Astrocyte (in vitro differentiated cells and primary cell): ENCODE data around the gene NLRP6. TPM values are rescaled to one million over a fixed set of nuclear protein-coding genes. Genes with fewer than 3 reads are reported as not detected.
"Not testable (repeated sequence)": the region's sequence is repeated elsewhere in the genome, so short reads cannot be mapped to it uniquely, and the experiment has no call there.

Experiments used
- DNase-seq: peaks from one replicate; pipeline ENCODE4 v3.0.0-alpha.2; 2010; ENCODE audit warnings: low read depth
- FAIRE-seq: peaks from 2 replicates; lab custom pipeline; 2011; peaks lifted over from hg19 to GRCh38; lab: Jason Lieb, UNC
- H2AFZ ChIP-seq: 2 replicates; pipeline ENCODE4 v1.6.0; 2012; ENCODE audit warnings: low read depth, low read length, inconsistent platforms
- H3K27ac ChIP-seq: 2 replicates; pipeline ENCODE4 v1.5.1; 2011; ENCODE audit warnings: low read depth, low read length, inconsistent platforms
- H3K27me3 ChIP-seq: 2 replicates; pipeline ENCODE4 v1.6.0; 2011; ENCODE audit warnings: low read length, inconsistent platforms; ENCODE audit not compliant: insufficient read depth
- H3K36me3 ChIP-seq: 2 replicates; pipeline ENCODE4 v1.5.1; 2011; ENCODE audit warnings: low read length, inconsistent platforms; ENCODE audit not compliant: insufficient read depth
- H3K4me1 ChIP-seq: 2 replicates; pipeline ENCODE4 v1.5.1; 2011; ENCODE audit warnings: low read length, inconsistent platforms; ENCODE audit not compliant: insufficient read depth
- H3K4me2 ChIP-seq: 2 replicates; pipeline ENCODE4 v1.6.0; 2012; ENCODE audit warnings: low read length, inconsistent platforms
- H3K4me3 ChIP-seq: 2 replicates; pipeline ENCODE4 v1.5.1; 2011; ENCODE audit warnings: low read depth, mild to moderate bottlenecking, low read length, inconsistent platforms; ENCODE audit not compliant: insufficient read depth
- H3K79me2 ChIP-seq: 2 replicates; pipeline ENCODE4 v1.6.0; 2012; ENCODE audit warnings: mild to moderate bottlenecking, low read length, inconsistent platforms; ENCODE audit not compliant: insufficient read depth
- H3K9ac ChIP-seq: 2 replicates; pipeline ENCODE4 v1.6.0; 2012; ENCODE audit warnings: mild to moderate bottlenecking, low read length, inconsistent platforms
- H3K9me3 ChIP-seq: 2 replicates; pipeline ENCODE4 v1.5.1; 2012; ENCODE audit warnings: low read depth, mild to moderate bottlenecking, low read length, inconsistent platforms; ENCODE audit not compliant: insufficient read depth
- H4K20me1 ChIP-seq: 2 replicates; pipeline ENCODE4 v1.6.0; 2012; ENCODE audit warnings: low read length, inconsistent platforms; ENCODE audit not compliant: insufficient read depth
- H3K27ac Mint-ChIP-seq: one replicate; pipeline ENCODE4 v1.8.0; 2021; ENCODE audit warnings: mild to moderate bottlenecking, mixed read lengths; ENCODE audit not compliant: unreplicated experiment
- H3K27me3 Mint-ChIP-seq: one replicate; pipeline ENCODE4 v1.8.0; 2021; ENCODE audit warnings: low read depth, mixed read lengths; ENCODE audit not compliant: unreplicated experiment
- H3K36me3 Mint-ChIP-seq: one replicate; pipeline ENCODE4 v1.8.0; 2021; ENCODE audit warnings: low read depth, mixed read lengths; ENCODE audit not compliant: unreplicated experiment
- H3K4me1 Mint-ChIP-seq: one replicate; pipeline ENCODE4 v1.8.0; 2021; ENCODE audit warnings: low read depth, mixed read lengths; ENCODE audit not compliant: unreplicated experiment
- H3K4me3 Mint-ChIP-seq: one replicate; pipeline ENCODE4 v1.8.0; 2021; ENCODE audit warnings: mild to moderate bottlenecking, moderate library complexity, mixed read lengths; ENCODE audit not compliant: unreplicated experiment
- H3K9me3 Mint-ChIP-seq: one replicate; pipeline ENCODE4 v1.8.0; 2021; ENCODE audit warnings: mild to moderate bottlenecking, mixed read lengths; ENCODE audit not compliant: unreplicated experiment
- CTCF ChIP-seq: IDR thresholded peaks from 2 replicates; pipeline ENCODE4 v1.5.1; 2011; ENCODE audit warnings: low read depth, mild to moderate bottlenecking, inconsistent platforms, low read length, moderate library complexity; ENCODE audit not compliant: insufficient read depth
- EZH2 ChIP-seq: IDR thresholded peaks from 2 replicates; pipeline ENCODE4 v1.6.1; 2012; ENCODE audit warnings: mild to moderate bottlenecking, low read length, inconsistent platforms; ENCODE audit not compliant: insufficient read depth
- total RNA-seq: library from RNA; stranded (reverse); gene quantifications from 2 replicates; pipeline ENCODE4 v1.2.1, GENCODE V29; 2021

NLRP6 gene
- total RNA-seq, 1 donor from 2014 or later, result not detected

- Histone ChIP-seq H3K4me2 (no peak overlapping the region), H3K4me1 (peaks cover 15% of the 10 kb centered on the region), H2AFZ (no peak overlapping the region), H3K27ac (no peak overlapping the region), H3K36me3 (no peaks in the 10 kb centered on the region), H3K9ac (no peak overlapping the region), H3K79me2 (peaks cover 12% of the 10 kb centered on the region), H4K20me1 (no peaks in the 10 kb centered on the region), H3K9me3 (no peaks in the 10 kb centered on the region), H3K27me3 (no peaks in the 10 kb centered on the region), H3K4me3 (no peak overlapping the region)
- no peak overlapping the region for H3K4me3 Mint-ChIP-seq
- DNase-seq (no peak), FAIRE-seq (no peak)
- no peak overlapping the region for H3K27ac Mint-ChIP-seq
- peaks cover 3% of the 10 kb centered on the region for H3K27me3 Mint-ChIP-seq
- H3K9me3 Mint-ChIP-seq, result no peaks in the 10 kb centered on the region
- peaks cover 3% of the 10 kb centered on the region for H3K36me3 Mint-ChIP-seq
- no peak for TF ChIP-seq CTCF
- TF ChIP-seq EZH2, result no peak
- peaks cover 10% of the 10 kb centered on the region for H3K4me1 Mint-ChIP-seq
Observed at GRCh38 chr11:324156-324555, 45.9 kb downstream of the NLRP6 start.

GRCh38 chr11:324593-325517, 46.6 kb downstream of the NLRP6 start:
- not testable (repeated sequence) for H3K9ac ChIP-seq, H3K9me3 Mint-ChIP-seq, H3K79me2 ChIP-seq, H3K36me3 Mint-ChIP-seq, H4K20me1 ChIP-seq, H3K27ac ChIP-seq, DNase-seq, FAIRE-seq, H3K4me3 ChIP-seq, H3K27ac Mint-ChIP-seq, H3K27me3 Mint-ChIP-seq, H3K9me3 ChIP-seq, H2AFZ ChIP-seq, H3K27me3 ChIP-seq, H3K36me3 ChIP-seq, H3K4me3 Mint-ChIP-seq, H3K4me2 ChIP-seq
- peaks cover 11% of the 10 kb centered on the region for H3K4me1 ChIP-seq
- peaks cover 10% of the 10 kb centered on the region for H3K4me1 Mint-ChIP-seq

GRCh38 chr11:325796-326591, 47.8 kb downstream of the NLRP6 start:
- H3K4me3 ChIP-seq, result no peak overlapping the region
- H3K4me1 ChIP-seq, result peaks cover 7% of the 10 kb centered on the region
- no peaks in the 10 kb centered on the region for H3K79me2 ChIP-seq
- H3K4me2 ChIP-seq, result no peak overlapping the region
- no peaks in the 10 kb centered on the region for H3K9me3 ChIP-seq
- Mint-ChIP-seq H3K4me1 (peaks cover 4% of the 10 kb centered on the region), H3K27me3 (peaks cover 4% of the 10 kb centered on the region), H3K9me3 (no peaks in the 10 kb centered on the region), H3K36me3 (no peaks in the 10 kb centered on the region), H3K4me3 (peak overlapping the region; percentile 0), H3K27ac (no peak overlapping the region)
- TF ChIP-seq EZH2 (no peak), CTCF (no peak)
- no peak overlapping the region for H2AFZ ChIP-seq
- H3K9ac ChIP-seq, result no peak overlapping the region
- no peaks in the 10 kb centered on the region for H3K36me3 ChIP-seq
- DNase-seq, result no peak
- H4K20me1 ChIP-seq, result no peaks in the 10 kb centered on the region
- no peak overlapping the region for H3K27ac ChIP-seq
- no peaks in the 10 kb centered on the region for H3K27me3 ChIP-seq
- FAIRE-seq, result no peak
